OCI-LY7 (cell line): ENCODE measurements around the gene GPC4. TPM values are rescaled to one million over a fixed set of nuclear protein-coding genes. Genes with fewer than 3 reads are reported as not detected.

ENCODE experiments used
- BruUV-seq: library from RNA; stranded (reverse); fragments of 400-500 nt; replicated peaks from 2 replicates; lab custom pipeline; 2021; lab: Mats Ljungman, UMichigan
- CTCF ChIA-PET: fragments of 300-600 bp; sonication (Branson Sonifier 250); formaldehyde crosslinking; loops from one replicate; lab custom pipeline; 2022; ENCODE audit warnings: antibody characterized with exemption; ENCODE audit not compliant: unreplicated experiment; lab: Charles Lee
- POLR2A ChIA-PET: fragments of 300-600 bp; sonication (Branson Sonifier 250); formaldehyde crosslinking; loops from one replicate; lab custom pipeline; 2022; ENCODE audit warnings: antibody characterized with exemption; lab: Charles Lee
- DNase-seq: peaks from one replicate; pipeline ENCODE4 v3.0.0-alpha.2; 2015; ENCODE audit warnings: low spot score
- H2AFZ ChIP-seq: fragments of 200-600 bp; sonication (generic), shearing (Covaris generic); 2 replicates; pipeline ENCODE4 v1.6.1; 2014; ENCODE audit warnings: mild to moderate bottlenecking, antibody characterized with exemption, low read length, moderate library complexity
- H3K27ac ChIP-seq: fragments of 200-600 bp; sonication (generic); 2 replicates; pipeline ENCODE4 v1.5.1; 2014; ENCODE audit warnings: mixed run types, low read depth, mild to moderate bottlenecking, moderate library complexity, low read length, inconsistent platforms; ENCODE audit not compliant: poor library complexity, severe bottlenecking
- H3K36me3 ChIP-seq: fragments of 200-600 bp; sonication (generic); 2 replicates; pipeline ENCODE4 v1.6.1; 2014; ENCODE audit warnings: mild to moderate bottlenecking, antibody characterized with exemption, low read length, moderate library complexity, mixed read lengths; ENCODE audit not compliant: insufficient read depth
- H3K4me1 ChIP-seq: fragments of 200-600 bp; sonication (generic); 2 replicates; pipeline ENCODE4 v1.5.1; 2014; ENCODE audit warnings: mild to moderate bottlenecking, low read length; ENCODE audit not compliant: insufficient read depth, poor library complexity, severe bottlenecking
- H3K4me2 ChIP-seq: fragments of 200-600 bp; sonication (generic); 2 replicates; pipeline ENCODE4 v1.6.1; 2014; ENCODE audit warnings: mild to moderate bottlenecking, low read length
- H3K4me3 ChIP-seq: fragments of 200-600 bp; sonication (generic); 2 replicates; pipeline ENCODE4 v1.5.1; 2014; ENCODE audit warnings: mild to moderate bottlenecking, low read depth, low read length; ENCODE audit not compliant: poor library complexity, severe bottlenecking
- H3K79me2 ChIP-seq: fragments of 200-600 bp; sonication (generic); 2 replicates; pipeline ENCODE4 v1.6.1; 2016; ENCODE audit warnings: low read depth, mild to moderate bottlenecking, low read length, moderate library complexity, mixed read lengths; ENCODE audit not compliant: insufficient read depth
- H3K9me2 ChIP-seq: fragments of 200-600 bp; sonication (generic); 2 replicates; pipeline ENCODE4 v1.6.1; 2016; ENCODE audit warnings: mild to moderate bottlenecking, low read length, mixed read lengths; ENCODE audit not compliant: insufficient read depth
- H3K9me3 ChIP-seq: fragments of 200-600 bp; sonication (generic); 2 replicates; pipeline ENCODE4 v1.6.1; 2014; ENCODE audit warnings: mild to moderate bottlenecking, mixed run types, low read length, mixed read lengths
- H4K20me1 ChIP-seq: fragments of 200-600 bp; sonication (generic); 2 replicates; pipeline ENCODE4 v1.6.1; 2014; ENCODE audit warnings: mild to moderate bottlenecking, antibody characterized with exemption, low read length, moderate library complexity, mixed read lengths; ENCODE audit not compliant: insufficient read depth
- CTCF ChIP-seq: fragments of 200-600 bp; sonication (generic); conservative IDR thresholded peaks from 2 replicates; pipeline ENCODE4 v1.5.1; 2014; ENCODE audit warnings: mild to moderate bottlenecking, antibody characterized with exemption, low read length, moderate library complexity, mixed read lengths
- EZH2phosphoT487 ChIP-seq: fragments of 200-600 bp; sonication (generic); IDR thresholded peaks from 2 replicates; pipeline ENCODE4 v1.6.1; 2018; ENCODE audit warnings: low read depth, borderline replicate concordance, mild to moderate bottlenecking, mixed run types, antibody characterized with exemption, low read length, moderate library complexity, mixed read lengths
- intact Hi-C: fragments of 100-400 bp; cut with micrococcal nuclease; formaldehyde crosslinking; loops from one replicate; pipeline ENCODE4 v1.10.0; 2022; ENCODE audit not compliant: unreplicated experiment
- total RNA-seq, 2 experiments: library from RNA; depleted of rRNA in 1 of 2; stranded (reverse); fragments of >200 nt in 1 of 2; shearing (Covaris generic) in 1 of 2; gene quantifications; 2 replicates each; pipeline ENCODE4 v1.2.3, GENCODE V29; 2014 to 2022

Gene GPC4
- total RNA-seq, 2 experiments from 2014 or later, result not detected

- Histone ChIP-seq H3K36me3 (no peaks in the 10 kb centered on the region), H3K4me3 (no peak overlapping the region), H2AFZ (no peak overlapping the region), H3K9me3 (no peaks in the 10 kb centered on the region), H3K27ac (no peak overlapping the region), H4K20me1 (no peaks in the 10 kb centered on the region), H3K4me2 (no peak overlapping the region), H3K79me2 (no peaks in the 10 kb centered on the region), H3K4me1 (peaks cover 9% of the 10 kb centered on the region), H3K9me2 (no peaks in the 10 kb centered on the region)
- POLR2A ChIA-PET, result no interaction called here
- no peak for DNase-seq
- CTCF ChIA-PET, result no interaction called here
- BruUV-seq, result no TSS peak
- TF ChIP-seq CTCF, result no peak
- TF ChIP-seq EZH2phosphoT487, result no peak
- intact Hi-C loops, result no loop called here
Observed at GRCh38 chrX:133376422-133376821, 38.9 kb downstream of the GPC4 start.

GRCh38 chrX:133375615-133376340 is 39.5 kb downstream of the GPC4 start:
- Histone ChIP-seq H3K36me3 (no peaks in the 10 kb centered on the region), H3K4me2 (no peak overlapping the region), H3K27ac (no peak overlapping the region), H4K20me1 (no peaks in the 10 kb centered on the region), H3K79me2 (no peaks in the 10 kb centered on the region), H2AFZ (no peak overlapping the region), H3K9me3 (no peaks in the 10 kb centered on the region), H3K9me2 (no peaks in the 10 kb centered on the region), H3K4me1 (peaks cover 3% of the 10 kb centered on the region), H3K4me3 (no peak overlapping the region)
- POLR2A ChIA-PET, result no interaction called here
- no peak for TF ChIP-seq EZH2phosphoT487
- no peak for TF ChIP-seq CTCF
- CTCF ChIA-PET, result no interaction called here
- intact Hi-C loops, result no loop called here
- BruUV-seq, result no TSS peak
- DNase-seq, result no peak

GRCh38 chrX:133374874-133375387 is 40.4 kb downstream of the GPC4 start:
- no peaks in the 10 kb centered on the region for H3K36me3 ChIP-seq
- POLR2A ChIA-PET, result no interaction called here
- intact Hi-C loops, result no loop called here
- no peak for DNase-seq
- no peak overlapping the region for H3K4me3 ChIP-seq
- no peaks in the 10 kb centered on the region for H3K4me1 ChIP-seq
- no TSS peak for BruUV-seq
- H4K20me1 ChIP-seq, result no peaks in the 10 kb centered on the region
- H2AFZ ChIP-seq, result no peak overlapping the region
- H3K9me3 ChIP-seq, result no peaks in the 10 kb centered on the region
- H3K27ac ChIP-seq, result no peak overlapping the region
- TF ChIP-seq CTCF (no peak), EZH2phosphoT487 (no peak)
- H3K4me2 ChIP-seq, result no peak overlapping the region
- H3K79me2 ChIP-seq, result no peaks in the 10 kb centered on the region
- CTCF ChIA-PET, result no interaction called here
- H3K9me2 ChIP-seq, result no peaks in the 10 kb centered on the region
